Astrocyte (in vitro differentiated cells and primary cell): ENCODE data around the gene PRSS23. TPM values are rescaled to one million over a fixed set of nuclear protein-coding genes. Genes with fewer than 3 reads are reported as not detected.

Experiments used
- DNase-seq: peaks from one replicate; pipeline ENCODE4 v3.0.0-alpha.2; 2010; ENCODE audit warnings: low read depth
- FAIRE-seq: peaks from 2 replicates; lab custom pipeline; 2011; peaks lifted over from hg19 to GRCh38; lab: Jason Lieb, UNC
- H2AFZ ChIP-seq: 2 replicates; pipeline ENCODE4 v1.6.0; 2012; ENCODE audit warnings: low read depth, low read length, inconsistent platforms
- H3K27ac ChIP-seq: 2 replicates; pipeline ENCODE4 v1.5.1; 2011; ENCODE audit warnings: low read depth, low read length, inconsistent platforms
- H3K27me3 ChIP-seq: 2 replicates; pipeline ENCODE4 v1.6.0; 2011; ENCODE audit warnings: low read length, inconsistent platforms; ENCODE audit not compliant: insufficient read depth
- H3K36me3 ChIP-seq: 2 replicates; pipeline ENCODE4 v1.5.1; 2011; ENCODE audit warnings: low read length, inconsistent platforms; ENCODE audit not compliant: insufficient read depth
- H3K4me1 ChIP-seq: 2 replicates; pipeline ENCODE4 v1.5.1; 2011; ENCODE audit warnings: low read length, inconsistent platforms; ENCODE audit not compliant: insufficient read depth
- H3K4me2 ChIP-seq: 2 replicates; pipeline ENCODE4 v1.6.0; 2012; ENCODE audit warnings: low read length, inconsistent platforms
- H3K4me3 ChIP-seq: 2 replicates; pipeline ENCODE4 v1.5.1; 2011; ENCODE audit warnings: low read depth, mild to moderate bottlenecking, low read length, inconsistent platforms; ENCODE audit not compliant: insufficient read depth
- H3K79me2 ChIP-seq: 2 replicates; pipeline ENCODE4 v1.6.0; 2012; ENCODE audit warnings: mild to moderate bottlenecking, low read length, inconsistent platforms; ENCODE audit not compliant: insufficient read depth
- H3K9ac ChIP-seq: 2 replicates; pipeline ENCODE4 v1.6.0; 2012; ENCODE audit warnings: mild to moderate bottlenecking, low read length, inconsistent platforms
- H3K9me3 ChIP-seq: 2 replicates; pipeline ENCODE4 v1.5.1; 2012; ENCODE audit warnings: low read depth, mild to moderate bottlenecking, low read length, inconsistent platforms; ENCODE audit not compliant: insufficient read depth
- H4K20me1 ChIP-seq: 2 replicates; pipeline ENCODE4 v1.6.0; 2012; ENCODE audit warnings: low read length, inconsistent platforms; ENCODE audit not compliant: insufficient read depth
- H3K27ac Mint-ChIP-seq: one replicate; pipeline ENCODE4 v1.8.0; 2021; ENCODE audit warnings: mild to moderate bottlenecking, mixed read lengths; ENCODE audit not compliant: unreplicated experiment
- H3K27me3 Mint-ChIP-seq: one replicate; pipeline ENCODE4 v1.8.0; 2021; ENCODE audit warnings: low read depth, mixed read lengths; ENCODE audit not compliant: unreplicated experiment
- H3K36me3 Mint-ChIP-seq: one replicate; pipeline ENCODE4 v1.8.0; 2021; ENCODE audit warnings: low read depth, mixed read lengths; ENCODE audit not compliant: unreplicated experiment
- H3K4me1 Mint-ChIP-seq: one replicate; pipeline ENCODE4 v1.8.0; 2021; ENCODE audit warnings: low read depth, mixed read lengths; ENCODE audit not compliant: unreplicated experiment
- H3K4me3 Mint-ChIP-seq: one replicate; pipeline ENCODE4 v1.8.0; 2021; ENCODE audit warnings: mild to moderate bottlenecking, moderate library complexity, mixed read lengths; ENCODE audit not compliant: unreplicated experiment
- H3K9me3 Mint-ChIP-seq: one replicate; pipeline ENCODE4 v1.8.0; 2021; ENCODE audit warnings: mild to moderate bottlenecking, mixed read lengths; ENCODE audit not compliant: unreplicated experiment
- EZH2 ChIP-seq: IDR thresholded peaks from 2 replicates; pipeline ENCODE4 v1.6.1; 2012; ENCODE audit warnings: mild to moderate bottlenecking, low read length, inconsistent platforms; ENCODE audit not compliant: insufficient read depth
- total RNA-seq: library from RNA; stranded (reverse); gene quantifications from 2 replicates; pipeline ENCODE4 v1.2.1, GENCODE V29; 2021
- TF ChIP-seq, protein P1 (sequence below): IDR thresholded peaks from 2 replicates; pipeline ENCODE4 v1.5.1; 2011; ENCODE audit warnings: low read depth, mild to moderate bottlenecking, inconsistent platforms, low read length, moderate library complexity; ENCODE audit not compliant: insufficient read depth

The PRSS23 gene
- total RNA-seq, 1 donor from 2014 or later = 717 TPM

DNA sequence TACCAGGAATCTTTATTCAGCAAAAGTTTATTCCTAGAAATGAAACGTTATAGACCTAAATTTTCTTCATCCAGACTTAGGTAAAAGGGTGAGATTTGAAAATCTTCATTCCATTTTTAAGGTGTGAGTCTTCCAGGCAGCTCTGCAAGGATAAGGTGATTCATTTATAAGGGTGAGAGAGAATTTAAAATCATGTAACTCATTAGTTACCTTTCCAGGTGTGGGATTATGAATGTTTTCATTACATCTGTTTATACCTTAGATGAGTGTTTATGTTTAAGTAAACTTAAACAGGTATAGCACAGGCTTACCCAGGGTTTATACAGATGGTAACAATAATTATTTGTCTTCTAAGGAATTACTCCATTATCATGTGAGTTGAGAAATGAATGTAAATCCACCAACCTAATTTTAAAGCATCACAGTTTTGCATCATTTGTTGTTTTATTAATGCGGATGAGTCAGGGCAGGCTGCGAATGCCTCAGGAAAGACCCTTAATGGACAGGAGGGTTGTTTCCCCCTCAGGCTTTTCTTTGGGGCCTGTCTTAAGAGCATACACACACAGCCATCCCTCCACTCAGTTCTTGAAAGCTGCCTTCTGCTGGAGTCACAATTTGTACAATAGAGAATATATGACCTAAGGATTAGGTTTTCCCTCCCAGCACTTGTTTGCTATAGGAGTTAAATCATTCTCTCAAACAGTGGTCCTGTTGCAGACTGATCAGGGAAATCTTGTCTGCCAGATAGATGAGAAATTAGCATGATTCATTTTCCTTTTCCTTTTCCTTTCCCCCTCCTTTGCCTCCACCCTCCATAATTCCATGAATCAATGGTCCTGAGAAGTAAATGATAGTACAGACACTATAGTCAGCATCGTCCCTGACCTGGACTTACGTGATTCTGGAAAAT, 3.0 kb downstream of the PRSS23 start:
- Histone ChIP-seq H3K36me3 (peaks cover 10% of the 10 kb centered on the region), H4K20me1 (peaks cover 26% of the 10 kb centered on the region), H2AFZ (no peak overlapping the region), H3K4me2 (peak overlapping the region; percentile 86), H3K79me2 (peaks cover 80% of the 10 kb centered on the region), H3K9me3 (no peaks in the 10 kb centered on the region), H3K27me3 (no peaks in the 10 kb centered on the region), H3K4me1 (peaks cover 52% of the 10 kb centered on the region), H3K4me3 (peak overlapping the region; percentile 87), H3K27ac (peak overlapping the region; percentile 76), H3K9ac (peak overlapping the region; percentile 95)
- H3K4me3 Mint-ChIP-seq = peak overlapping the region; percentile 95
- H3K4me1 Mint-ChIP-seq = peaks cover 51% of the 10 kb centered on the region
- TF ChIP-seq EZH2 = no peak
- TF ChIP-seq, protein P1, sequence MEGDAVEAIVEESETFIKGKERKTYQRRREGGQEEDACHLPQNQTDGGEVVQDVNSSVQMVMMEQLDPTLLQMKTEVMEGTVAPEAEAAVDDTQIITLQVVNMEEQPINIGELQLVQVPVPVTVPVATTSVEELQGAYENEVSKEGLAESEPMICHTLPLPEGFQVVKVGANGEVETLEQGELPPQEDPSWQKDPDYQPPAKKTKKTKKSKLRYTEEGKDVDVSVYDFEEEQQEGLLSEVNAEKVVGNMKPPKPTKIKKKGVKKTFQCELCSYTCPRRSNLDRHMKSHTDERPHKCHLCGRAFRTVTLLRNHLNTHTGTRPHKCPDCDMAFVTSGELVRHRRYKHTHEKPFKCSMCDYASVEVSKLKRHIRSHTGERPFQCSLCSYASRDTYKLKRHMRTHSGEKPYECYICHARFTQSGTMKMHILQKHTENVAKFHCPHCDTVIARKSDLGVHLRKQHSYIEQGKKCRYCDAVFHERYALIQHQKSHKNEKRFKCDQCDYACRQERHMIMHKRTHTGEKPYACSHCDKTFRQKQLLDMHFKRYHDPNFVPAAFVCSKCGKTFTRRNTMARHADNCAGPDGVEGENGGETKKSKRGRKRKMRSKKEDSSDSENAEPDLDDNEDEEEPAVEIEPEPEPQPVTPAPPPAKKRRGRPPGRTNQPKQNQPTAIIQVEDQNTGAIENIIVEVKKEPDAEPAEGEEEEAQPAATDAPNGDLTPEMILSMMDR = no peak
- peak overlapping the region; percentile 53 for H3K27ac Mint-ChIP-seq
- DNase-seq (no peak), FAIRE-seq (no peak)
- H3K9me3 Mint-ChIP-seq = no peaks in the 10 kb centered on the region
- peaks cover 9% of the 10 kb centered on the region for H3K36me3 Mint-ChIP-seq
- no peaks in the 10 kb centered on the region for H3K27me3 Mint-ChIP-seq

DNA sequence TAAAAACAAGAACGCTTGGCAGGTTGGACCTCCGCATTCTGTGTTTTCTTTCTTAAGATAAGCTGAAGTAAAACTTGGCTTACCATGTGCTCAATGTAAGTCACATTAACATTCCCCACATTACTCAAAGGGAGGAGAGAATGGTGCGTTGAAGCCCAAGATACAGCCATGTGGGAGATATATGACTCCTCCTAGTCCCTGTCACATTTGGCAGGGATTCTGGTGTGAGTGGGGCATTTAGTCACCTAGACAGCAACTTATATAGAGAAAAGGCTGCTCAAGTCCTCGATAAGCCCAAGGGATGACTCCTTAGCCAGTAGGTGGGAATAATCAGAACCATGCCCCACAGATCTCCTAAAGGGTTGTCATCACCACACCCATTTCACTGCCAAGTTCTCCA, 4.6 kb downstream of the PRSS23 start:
- Histone ChIP-seq H3K27ac (peak overlapping the region; percentile 76), H3K4me1 (peaks cover 42% of the 10 kb centered on the region), H4K20me1 (peaks cover 35% of the 10 kb centered on the region), H3K27me3 (no peaks in the 10 kb centered on the region), H3K36me3 (peaks cover 24% of the 10 kb centered on the region), H3K9me3 (no peaks in the 10 kb centered on the region), H3K4me3 (no peak overlapping the region), H3K9ac (no peak overlapping the region), H3K79me2 (peaks cover 95% of the 10 kb centered on the region), H3K4me2 (peak overlapping the region; percentile 86), H2AFZ (no peak overlapping the region)
- Mint-ChIP-seq H3K4me1 (peaks cover 51% of the 10 kb centered on the region), H3K4me3 (peak overlapping the region; percentile 95), H3K27me3 (no peaks in the 10 kb centered on the region), H3K27ac (peak overlapping the region; percentile 5), H3K36me3 (peaks cover 14% of the 10 kb centered on the region), H3K9me3 (no peaks in the 10 kb centered on the region)
- DNase-seq (no peak), FAIRE-seq (no peak)
- TF ChIP-seq, protein P1 = no peak
- TF ChIP-seq EZH2 = no peak
